ENCODE data around the gene SF3A1. TPM values are rescaled to one million over a fixed set of nuclear protein-coding genes. Genes with fewer than 3 reads are reported as not detected.

The SF3A1 gene
- total RNA-seq, 2 donors from 2014 or later: 191 to 195 TPM

- DNase-seq: no peak
- no peaks in the 10 kb centered on the region for H3K27me3 Mint-ChIP-seq (ENCODE audit: insufficient read depth)
- peaks cover 5% of the 10 kb centered on the region for H3K36me3 ChIP-seq (ENCODE audit: control insufficient read depth, insufficient read depth, low read length)
- no peaks in the 10 kb centered on the region for H3K9me3 ChIP-seq (ENCODE audit: control insufficient read depth, low read length)
- peaks cover 5% of the 10 kb centered on the region for H3K4me1 Mint-ChIP-seq
- no peak overlapping the region for H3K4me3 ChIP-seq (ENCODE audit: low read length)
- H3K27me3 ChIP-seq (ENCODE audit: control insufficient read depth, insufficient read depth, low read length, poor library complexity, severe bottlenecking): no peaks in the 10 kb centered on the region
- H3K36me3 Mint-ChIP-seq (ENCODE audit: low read depth): peaks cover 31% of the 10 kb centered on the region
- H3K9ac ChIP-seq (ENCODE audit: extremely low read depth, low read length, poor library complexity, severe bottlenecking): no peak overlapping the region
- H3K4me1 ChIP-seq (ENCODE audit: control insufficient read depth, insufficient read depth, low read length): no peaks in the 10 kb centered on the region
- TF ChIP-seq, protein P1, sequence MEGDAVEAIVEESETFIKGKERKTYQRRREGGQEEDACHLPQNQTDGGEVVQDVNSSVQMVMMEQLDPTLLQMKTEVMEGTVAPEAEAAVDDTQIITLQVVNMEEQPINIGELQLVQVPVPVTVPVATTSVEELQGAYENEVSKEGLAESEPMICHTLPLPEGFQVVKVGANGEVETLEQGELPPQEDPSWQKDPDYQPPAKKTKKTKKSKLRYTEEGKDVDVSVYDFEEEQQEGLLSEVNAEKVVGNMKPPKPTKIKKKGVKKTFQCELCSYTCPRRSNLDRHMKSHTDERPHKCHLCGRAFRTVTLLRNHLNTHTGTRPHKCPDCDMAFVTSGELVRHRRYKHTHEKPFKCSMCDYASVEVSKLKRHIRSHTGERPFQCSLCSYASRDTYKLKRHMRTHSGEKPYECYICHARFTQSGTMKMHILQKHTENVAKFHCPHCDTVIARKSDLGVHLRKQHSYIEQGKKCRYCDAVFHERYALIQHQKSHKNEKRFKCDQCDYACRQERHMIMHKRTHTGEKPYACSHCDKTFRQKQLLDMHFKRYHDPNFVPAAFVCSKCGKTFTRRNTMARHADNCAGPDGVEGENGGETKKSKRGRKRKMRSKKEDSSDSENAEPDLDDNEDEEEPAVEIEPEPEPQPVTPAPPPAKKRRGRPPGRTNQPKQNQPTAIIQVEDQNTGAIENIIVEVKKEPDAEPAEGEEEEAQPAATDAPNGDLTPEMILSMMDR (conservative IDR thresholded peaks at IDR 0.05): no peak
- no peak overlapping the region for H3K27ac ChIP-seq (ENCODE audit: low read depth, low read length)
- no peaks in the 10 kb centered on the region for H3K9me3 Mint-ChIP-seq
- WGBS, 2 experiments (ENCODE audit: insufficient coverage in 1 of 2, insufficient read length in 1 of 2): 95 to 100% methylated on average over 2 to 5 of the region's 5 CpGs
- no peak overlapping the region for H3K4me3 Mint-ChIP-seq
- H3K27ac Mint-ChIP-seq: no peak overlapping the region
Observed at GRCh38 chr22:30382340-30382739, 25.6 kb upstream of the SF3A1 start.

DNA sequence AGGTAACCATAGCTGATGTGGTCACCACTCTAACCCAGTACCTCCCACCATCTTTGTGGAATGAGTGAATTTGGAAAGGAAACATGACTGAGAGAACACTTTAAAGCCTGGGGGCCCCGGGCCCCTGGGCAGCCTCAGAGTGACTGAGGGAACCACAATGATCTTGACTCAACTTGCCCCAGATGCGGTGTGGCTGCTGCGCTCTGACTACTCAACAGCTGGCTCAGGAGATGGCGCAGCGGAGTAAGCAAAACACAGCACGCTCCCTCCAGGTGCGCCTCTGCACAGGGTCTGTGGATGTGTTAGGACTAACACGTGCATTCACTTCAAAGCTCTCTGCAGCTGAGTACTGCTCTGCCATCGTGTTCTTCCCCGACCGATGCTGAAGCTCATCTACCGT, 24.6 kb upstream of the SF3A1 start:
- H3K27ac Mint-ChIP-seq: no peak overlapping the region
- Histone ChIP-seq H3K4me1 (ENCODE audit: control insufficient read depth, insufficient read depth, low read length) (no peaks in the 10 kb centered on the region), H3K9me3 (ENCODE audit: control insufficient read depth, low read length) (no peaks in the 10 kb centered on the region), H3K27ac (ENCODE audit: low read depth, low read length) (no peak overlapping the region), H3K4me3 (ENCODE audit: low read length) (no peak overlapping the region), H3K36me3 (ENCODE audit: control insufficient read depth, insufficient read depth, low read length) (peaks cover 5% of the 10 kb centered on the region), H3K27me3 (ENCODE audit: control insufficient read depth, insufficient read depth, low read length, poor library complexity, severe bottlenecking) (no peaks in the 10 kb centered on the region), H3K9ac (ENCODE audit: extremely low read depth, low read length, poor library complexity, severe bottlenecking) (no peak overlapping the region)
- H3K36me3 Mint-ChIP-seq (ENCODE audit: low read depth): peaks cover 31% of the 10 kb centered on the region
- TF ChIP-seq, protein P1 (conservative IDR thresholded peaks at IDR 0.05): no peak
- H3K27me3 Mint-ChIP-seq (ENCODE audit: insufficient read depth): no peaks in the 10 kb centered on the region
- H3K4me3 Mint-ChIP-seq: no peak overlapping the region
- no peaks in the 10 kb centered on the region for H3K9me3 Mint-ChIP-seq
- no peak for DNase-seq
- WGBS, 2 experiments (ENCODE audit: insufficient coverage in 1 of 2, insufficient read length in 1 of 2): 89 to 93% methylated on average over 12 of the region's 12 CpGs
- H3K4me1 Mint-ChIP-seq: peaks cover 2% of the 10 kb centered on the region

DNA sequence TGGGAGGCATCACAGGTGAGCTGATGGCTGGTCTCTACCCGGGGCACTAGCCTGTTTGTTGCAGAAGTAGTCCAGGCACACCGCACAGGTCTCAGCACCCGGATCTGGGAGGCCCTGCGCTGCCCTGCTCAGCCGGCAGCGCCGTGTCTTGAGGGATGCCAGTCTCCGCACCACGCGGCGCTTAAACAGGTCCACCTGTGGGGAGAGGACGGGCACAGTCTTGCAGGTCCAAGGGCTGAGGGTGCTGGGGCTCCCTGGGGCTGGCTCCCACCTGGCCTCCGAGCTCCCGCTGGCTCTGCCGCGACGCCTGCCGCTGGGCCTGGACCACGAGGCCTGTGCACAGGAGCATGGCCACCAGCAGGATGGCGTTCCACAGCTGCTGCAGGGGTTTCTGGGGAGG, 23.3 kb upstream of the SF3A1 start:
- Mint-ChIP-seq H3K27ac (no peak overlapping the region), H3K4me3 (no peak overlapping the region), H3K4me1 (no peaks in the 10 kb centered on the region), H3K36me3 (ENCODE audit: low read depth) (peaks cover 36% of the 10 kb centered on the region), H3K9me3 (no peaks in the 10 kb centered on the region), H3K27me3 (ENCODE audit: insufficient read depth) (no peaks in the 10 kb centered on the region)
- H3K9ac ChIP-seq (ENCODE audit: extremely low read depth, low read length, poor library complexity, severe bottlenecking): no peak overlapping the region
- no peak overlapping the region for H3K27ac ChIP-seq (ENCODE audit: low read depth, low read length)
- no peaks in the 10 kb centered on the region for H3K4me1 ChIP-seq (ENCODE audit: control insufficient read depth, insufficient read depth, low read length)
- no peaks in the 10 kb centered on the region for H3K9me3 ChIP-seq (ENCODE audit: control insufficient read depth, low read length)
- TF ChIP-seq, protein P1 (conservative IDR thresholded peaks at IDR 0.05): no peak
- H3K27me3 ChIP-seq (ENCODE audit: control insufficient read depth, insufficient read depth, low read length, poor library complexity, severe bottlenecking): no peaks in the 10 kb centered on the region
- no peak for DNase-seq
- H3K4me3 ChIP-seq (ENCODE audit: low read length): no peak overlapping the region
- 92 to 97% methylated on average over 13 to 20 of the region's 20 CpGs for WGBS, 2 experiments (ENCODE audit: insufficient coverage in 1 of 2, insufficient read length in 1 of 2)
- peaks cover 5% of the 10 kb centered on the region for H3K36me3 ChIP-seq (ENCODE audit: control insufficient read depth, insufficient read depth, low read length)
